Measurements from ENCODE around the gene SLC12A7. TPM values are rescaled to one million over a fixed set of nuclear protein-coding genes. Genes with fewer than 3 reads are reported as not detected.

SLC12A7 gene
- total RNA-seq, 2 donors from 2014 or later = 27.6 to 138 TPM

GRCh38 chr5:1104327-1105006, 7.4 kb downstream of the SLC12A7 start:
- Histone ChIP-seq H3K4me3 (no peak overlapping the region), H3K36me3 (no peaks in the 10 kb centered on the region), H3K27me3 (replicated peaks; ENCODE audit: insufficient read depth) (no peaks in the 10 kb centered on the region), H3K4me1 (replicated peaks) (peaks cover 25% of the 10 kb centered on the region), H3K9me3 (no peaks in the 10 kb centered on the region), H3K27ac (peak overlapping the region in 1 of 2 donors; percentile 53)
- DNase-seq (ENCODE audit: low spot score) = no peak
- TF ChIP-seq CTCF (IDR thresholded peaks at IDR 0.05) = no peak
- TF ChIP-seq POLR2AphosphoS5 (IDR thresholded peaks at IDR 0.05) = no peak
- TF ChIP-seq POLR2A (IDR thresholded peaks at IDR 0.05) = no peak
- intact Hi-C loops (cut with DNase I) = no loop called here
- WGBS = 71% methylated on average over 27 of the region's 27 CpGs

DNA sequence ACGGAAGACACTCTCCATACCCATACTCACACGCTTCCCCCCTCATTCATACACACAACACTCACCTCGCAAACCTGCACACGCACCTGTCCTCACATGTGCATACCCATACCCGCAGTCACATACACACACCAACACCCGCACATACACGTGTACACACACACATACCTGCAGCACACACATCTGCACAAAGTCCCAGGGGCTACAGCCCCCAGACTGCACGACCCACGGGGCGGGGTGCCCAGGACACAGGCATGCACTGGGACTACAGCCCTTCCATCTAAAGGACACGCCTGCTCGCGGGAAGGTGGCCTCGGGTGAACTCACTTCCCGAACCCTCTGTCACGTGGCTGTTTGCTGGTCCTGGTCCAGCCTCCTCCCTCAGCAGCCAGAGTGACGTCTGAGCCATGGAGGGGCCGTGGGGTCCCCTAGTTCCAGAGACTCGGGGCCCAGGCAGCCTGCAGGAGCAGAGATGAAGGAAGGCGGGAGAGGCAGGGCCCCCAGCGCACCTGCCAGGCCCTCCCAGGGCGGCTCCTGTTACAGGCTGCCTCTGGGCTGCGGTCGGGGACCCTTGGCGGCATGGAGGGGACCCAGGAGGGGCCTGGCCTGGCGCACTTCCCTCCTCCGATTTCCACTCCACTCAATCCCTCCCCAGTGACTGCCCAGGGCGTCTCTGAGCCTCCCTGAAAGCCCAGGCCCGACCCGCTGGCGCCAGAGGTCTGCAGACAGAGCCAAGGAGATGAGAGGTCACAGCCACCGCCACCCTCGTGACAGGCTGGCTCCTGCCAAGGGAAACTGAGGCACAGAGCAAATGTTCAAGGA, 8.1 kb downstream of the SLC12A7 start:
- DNase-seq (ENCODE audit: low spot score) = peak; percentile 51
- Histone ChIP-seq H3K4me1 (replicated peaks) (peaks cover 25% of the 10 kb centered on the region), H3K27ac (peak overlapping the region; percentile 48 to 53), H3K36me3 (no peaks in the 10 kb centered on the region), H3K9me3 (no peaks in the 10 kb centered on the region), H3K27me3 (replicated peaks; ENCODE audit: insufficient read depth) (no peaks in the 10 kb centered on the region), H3K4me3 (no peak overlapping the region)
- intact Hi-C loops (cut with DNase I) = no loop called here
- TF ChIP-seq POLR2AphosphoS5 (IDR thresholded peaks at IDR 0.05) (peak; percentile 69), CTCF (IDR thresholded peaks at IDR 0.05) (no peak)
- WGBS = 35% methylated on average over 33 of the region's 33 CpGs

DNA sequence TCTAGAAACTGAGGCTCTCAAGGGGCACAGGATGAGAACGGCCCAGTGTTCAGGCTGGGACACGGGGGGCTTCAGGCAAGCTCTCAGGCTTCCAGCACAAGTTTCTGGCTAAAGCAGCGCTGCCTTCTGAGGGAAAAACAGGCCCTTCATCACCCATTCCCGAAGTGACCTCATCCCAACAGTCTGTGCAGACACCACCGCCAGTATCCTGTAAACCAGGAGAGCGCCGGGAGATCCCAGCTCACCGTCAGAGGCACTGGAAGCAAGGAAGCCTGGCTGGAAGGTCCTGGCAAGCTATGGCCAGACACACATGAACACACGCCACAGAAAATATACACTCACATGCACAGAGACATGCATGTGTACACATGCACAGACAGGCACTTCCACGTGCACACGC, 8.8 kb downstream of the SLC12A7 start:
- no peak for DNase-seq (ENCODE audit: low spot score)
- WGBS = 69% methylated on average over 11 of the region's 11 CpGs
- no peaks in the 10 kb centered on the region for H3K9me3 ChIP-seq
- H3K27me3 ChIP-seq (replicated peaks; ENCODE audit: insufficient read depth) = no peaks in the 10 kb centered on the region
- TF ChIP-seq POLR2AphosphoS5 (IDR thresholded peaks at IDR 0.05) = no peak
- TF ChIP-seq POLR2A (IDR thresholded peaks at IDR 0.05) = no peak
- TF ChIP-seq CTCF (IDR thresholded peaks at IDR 0.05) = no peak
- H3K4me1 ChIP-seq (replicated peaks) = peaks cover 25% of the 10 kb centered on the region
- no peak overlapping the region for H3K27ac ChIP-seq
- no peak overlapping the region for H3K4me3 ChIP-seq
- intact Hi-C loops (cut with DNase I) = no loop called here
- no peaks in the 10 kb centered on the region for H3K36me3 ChIP-seq

DNA sequence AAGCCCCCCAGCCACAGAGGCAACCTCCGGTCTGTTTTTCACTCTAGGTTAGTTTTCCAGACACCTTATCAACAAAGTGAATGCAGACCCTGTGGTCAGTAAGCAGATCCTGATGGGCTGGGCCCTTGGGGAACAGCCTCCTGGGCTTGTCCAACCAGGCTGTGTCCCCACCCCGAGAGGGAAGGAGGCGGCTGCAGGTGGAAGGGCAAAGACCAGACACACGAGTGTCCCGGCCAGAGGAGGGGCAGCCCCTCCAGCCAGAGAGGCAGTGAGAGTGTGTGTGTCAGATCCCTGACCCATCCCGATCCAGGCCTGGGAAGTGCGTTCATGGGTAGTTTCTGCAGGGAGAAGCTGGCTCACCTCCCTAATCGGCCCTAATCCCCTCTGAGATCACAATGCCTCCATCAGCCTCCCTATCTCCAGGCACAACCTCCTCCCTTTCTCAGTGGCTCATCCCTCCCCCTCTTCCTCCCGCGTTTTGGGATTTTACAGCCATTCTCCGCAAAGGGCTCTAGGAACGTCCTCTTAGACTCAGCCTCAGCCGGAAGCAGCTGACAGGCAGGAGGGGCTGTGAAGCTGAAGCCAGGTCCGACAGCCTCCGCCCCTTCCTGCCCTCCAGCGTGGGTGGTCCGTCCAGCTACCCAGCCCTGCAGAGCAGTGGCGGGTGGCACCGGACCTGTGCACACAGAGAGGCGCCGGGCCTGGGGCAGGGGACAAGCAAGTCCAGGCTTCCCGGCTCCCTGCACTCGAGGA, 9.7 kb downstream of the SLC12A7 start:
- intact Hi-C loops (cut with DNase I) = no loop called here
- H3K27ac ChIP-seq = peak overlapping the region in 1 of 2 donors; percentile 23
- H3K27me3 ChIP-seq (replicated peaks; ENCODE audit: insufficient read depth) = no peaks in the 10 kb centered on the region
- WGBS = 37% methylated on average over 20 of the region's 23 CpGs
- TF ChIP-seq POLR2A (IDR thresholded peaks at IDR 0.05) (no peak), CTCF (IDR thresholded peaks at IDR 0.05) (no peak), POLR2AphosphoS5 (IDR thresholded peaks at IDR 0.05) (no peak)
- H3K4me1 ChIP-seq (replicated peaks) = peaks cover 25% of the 10 kb centered on the region
- DNase-seq (ENCODE audit: low spot score) = no peak
- H3K4me3 ChIP-seq = no peak overlapping the region
- H3K9me3 ChIP-seq = no peaks in the 10 kb centered on the region
- no peaks in the 10 kb centered on the region for H3K36me3 ChIP-seq
